NAMALWA (cell line): Measurements from ENCODE around the gene ENTPD5.

Experiments
- DNase-seq: peaks from one replicate; pipeline ENCODE4 v3.0.0-alpha.2; 2015; ENCODE audit warnings: low spot score

Gene ENTPD5, protein sequence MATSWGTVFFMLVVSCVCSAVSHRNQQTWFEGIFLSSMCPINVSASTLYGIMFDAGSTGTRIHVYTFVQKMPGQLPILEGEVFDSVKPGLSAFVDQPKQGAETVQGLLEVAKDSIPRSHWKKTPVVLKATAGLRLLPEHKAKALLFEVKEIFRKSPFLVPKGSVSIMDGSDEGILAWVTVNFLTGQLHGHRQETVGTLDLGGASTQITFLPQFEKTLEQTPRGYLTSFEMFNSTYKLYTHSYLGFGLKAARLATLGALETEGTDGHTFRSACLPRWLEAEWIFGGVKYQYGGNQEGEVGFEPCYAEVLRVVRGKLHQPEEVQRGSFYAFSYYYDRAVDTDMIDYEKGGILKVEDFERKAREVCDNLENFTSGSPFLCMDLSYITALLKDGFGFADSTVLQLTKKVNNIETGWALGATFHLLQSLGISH

DNA sequence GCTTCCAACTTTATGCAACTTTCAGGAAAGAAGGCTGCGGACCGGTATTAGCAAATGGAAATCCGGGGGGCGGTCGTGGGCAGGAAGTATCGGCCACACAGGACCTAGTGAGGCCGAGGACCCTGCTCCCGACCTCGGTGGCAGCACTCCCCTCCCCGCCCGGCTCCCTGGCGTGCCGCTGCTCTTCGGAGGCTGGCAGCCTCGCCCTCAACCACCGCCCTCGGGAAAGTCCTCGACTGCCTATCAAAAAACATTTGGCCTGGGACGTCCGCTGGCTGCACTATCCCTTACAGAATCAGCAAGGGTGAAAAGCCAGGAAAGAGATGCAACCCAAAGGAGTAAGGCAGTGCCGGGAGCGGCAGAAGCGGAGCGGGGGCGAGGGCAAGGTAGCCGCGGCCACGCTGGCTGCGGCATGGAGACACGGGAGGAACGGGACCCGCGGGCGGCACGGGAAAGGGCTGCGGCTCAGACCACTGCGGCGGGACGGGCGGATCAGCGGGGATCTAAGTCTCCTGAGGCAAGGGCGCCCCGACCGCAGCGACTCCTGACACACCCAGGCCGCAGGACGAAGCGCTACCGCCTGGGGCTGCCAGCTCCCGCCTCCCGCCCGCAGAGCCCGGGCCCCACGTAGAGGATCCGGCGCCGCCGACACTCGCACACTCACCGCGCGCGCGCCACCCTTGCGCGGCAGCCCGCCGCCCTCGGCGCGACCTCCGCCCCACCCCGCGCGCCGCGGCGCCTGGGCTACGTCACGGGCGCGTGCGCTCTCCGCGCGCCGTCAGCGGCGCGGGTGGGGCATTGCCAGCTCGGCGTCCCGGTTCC, at the start of gene ENTPD5, which contains the start of gene BBOF1:
TSS of gene ENTPD5 (minus strand) at position 703 of the 822 bp plus-strand sequence. CDS start 31,186 bp downstream, outside the sequence.
TSS of gene BBOF1 (plus strand) at position 764 of the 822 bp plus-strand sequence. CDS start 130 bp downstream, outside the sequence.
- DNase-seq, result peak; percentile 69

GRCh38 chr14:74065746-74066575, 46.9 kb upstream of the ENTPD5 start:
- no peak for DNase-seq

- no peak for DNase-seq
Measured at GRCh38 chr14:74064883-74065282, 45.8 kb upstream of the ENTPD5 start.

DNA sequence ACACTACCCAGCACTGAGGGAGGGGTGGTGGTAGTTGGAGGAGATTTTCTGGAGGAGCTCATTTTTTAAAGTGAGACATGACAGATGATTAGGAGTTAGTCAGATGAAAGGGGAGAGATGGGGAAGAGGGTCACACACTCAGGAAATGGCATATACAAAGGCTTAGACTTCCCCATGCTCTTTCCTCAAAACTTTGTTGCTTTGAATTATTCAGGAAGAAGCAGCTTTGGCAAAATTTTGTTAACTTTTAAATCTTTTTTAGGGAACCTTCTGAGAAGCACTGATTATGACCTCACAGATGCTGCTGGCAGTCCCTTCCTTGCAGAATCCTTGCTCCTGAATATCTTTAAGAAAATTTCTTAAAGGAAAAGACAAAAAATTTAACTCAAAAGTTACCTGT, 45.3 kb upstream of the ENTPD5 start:
- no peak for DNase-seq

DNA sequence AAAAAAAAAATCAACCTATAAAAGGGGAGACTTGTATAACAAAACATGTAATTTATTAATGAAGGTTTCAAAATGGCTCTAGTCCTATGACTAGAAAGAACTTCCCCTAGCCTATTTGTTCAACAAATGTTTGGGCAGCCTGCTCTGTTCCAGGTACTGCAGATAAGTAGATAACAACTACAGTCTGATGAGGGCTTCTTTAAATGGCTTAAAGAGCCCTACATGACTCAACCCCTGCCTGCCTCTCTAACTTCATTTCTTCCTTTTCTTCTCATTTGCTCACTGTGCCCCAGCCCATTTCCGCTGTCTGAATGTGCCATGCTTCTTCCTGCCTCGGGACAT, 43.7 kb upstream of the ENTPD5 start:
- no peak for DNase-seq

DNA sequence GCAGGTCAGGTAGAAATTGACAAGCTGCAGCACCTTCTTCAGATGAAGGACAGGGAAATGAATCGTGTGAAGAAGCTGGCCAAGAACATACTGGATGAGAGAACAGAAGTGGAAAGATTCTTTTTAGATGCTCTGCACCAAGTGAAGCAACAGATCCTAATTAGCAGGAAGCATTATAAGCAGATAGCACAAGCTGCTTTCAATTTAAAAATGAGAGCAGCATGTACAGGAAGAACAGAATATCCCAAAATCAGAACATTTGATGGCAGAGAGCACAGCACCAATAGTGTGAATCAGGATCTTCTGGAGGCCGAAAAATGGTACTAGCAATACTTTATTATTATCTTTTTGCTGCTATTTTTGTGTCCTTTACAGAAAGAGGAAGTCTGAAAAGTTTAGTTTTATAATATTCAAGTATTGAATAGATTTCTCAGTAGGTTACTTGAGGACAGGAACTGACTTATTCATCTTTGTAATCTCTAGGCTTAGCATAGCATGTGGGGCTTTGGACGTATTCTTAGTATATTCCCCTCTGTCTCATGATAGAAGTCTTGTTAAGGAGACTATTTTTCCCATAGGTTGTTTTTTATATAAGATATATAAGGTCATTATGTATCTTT, 30.9 kb upstream of the ENTPD5 start:
- no peak for DNase-seq

GRCh38 chr14:74048281-74048680, 29.2 kb upstream of the ENTPD5 start:
- no peak for DNase-seq

- DNase-seq, result no peak
Measured at GRCh38 chr14:74045522-74045921, 26.4 kb upstream of the ENTPD5 start.

GRCh38 chr14:74042296-74042695, 23.2 kb upstream of the ENTPD5 start:
- no peak for DNase-seq

GRCh38 chr14:74038020-74038859, 19.2 kb upstream of the ENTPD5 start:
- DNase-seq, result peak; percentile 69

GRCh38 chr14:74035556-74035955, 16.5 kb upstream of the ENTPD5 start:
- no peak for DNase-seq

- DNase-seq, result no peak
Measured at GRCh38 chr14:74034572-74034971, 15.5 kb upstream of the ENTPD5 start.

GRCh38 chr14:74029136-74029535, 10.0 kb upstream of the ENTPD5 start:
- no peak for DNase-seq

DNA sequence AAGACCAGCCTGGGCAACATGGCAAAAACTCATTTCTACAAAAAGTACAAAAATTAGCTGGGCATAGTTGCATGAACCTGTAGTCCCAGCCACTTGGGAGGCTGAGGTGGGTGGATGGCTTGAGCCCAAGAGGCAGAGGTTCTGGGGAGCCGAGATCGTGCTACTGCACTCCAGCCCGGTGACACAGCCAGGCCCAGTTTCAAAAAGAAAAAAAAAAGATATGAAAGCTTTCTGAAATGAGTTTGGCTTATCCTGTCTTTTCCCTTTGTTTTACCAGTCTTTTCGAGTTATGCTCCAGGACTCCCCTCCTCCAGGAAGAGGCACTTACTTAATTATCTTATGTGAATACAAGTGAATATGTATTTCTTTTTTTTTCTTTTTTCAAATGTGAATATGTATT, 3.3 kb upstream of the ENTPD5 start:
- no peak for DNase-seq

DNA sequence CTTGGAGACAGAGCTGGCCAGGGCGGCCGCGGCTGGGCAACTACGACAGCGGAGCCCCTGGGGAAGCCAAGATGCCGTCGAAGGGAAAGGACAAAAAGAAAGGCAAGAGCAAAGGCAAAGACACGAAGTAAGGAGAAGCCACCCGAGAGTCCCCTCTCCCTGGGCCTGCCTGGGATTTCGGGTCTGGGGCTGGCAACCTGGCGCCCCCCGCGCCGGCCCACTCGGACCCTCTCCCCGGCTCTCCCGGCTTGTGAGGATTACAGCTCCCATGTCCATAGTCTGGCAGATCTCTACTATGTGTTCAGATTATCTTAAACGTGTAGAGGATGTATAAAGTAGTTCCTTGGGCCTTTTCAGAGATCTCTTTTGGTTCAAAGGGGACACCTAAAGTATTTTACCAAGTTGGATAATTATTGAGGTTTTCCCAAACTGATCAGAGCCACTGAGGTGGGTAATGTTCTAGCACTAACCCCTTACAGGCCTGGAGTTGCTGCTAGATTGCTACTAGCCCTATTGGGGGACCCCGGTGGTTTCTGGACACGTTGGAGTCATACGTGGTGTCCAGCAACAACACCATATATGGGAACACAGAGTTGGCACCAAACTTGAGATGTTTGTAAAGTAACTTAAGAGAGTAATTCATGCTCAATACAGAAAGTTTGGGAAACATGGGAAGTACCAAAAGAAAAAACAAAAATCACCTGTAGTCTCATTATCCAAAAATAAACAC, 485 bp upstream of the ENTPD5 start:
- DNase-seq, result no peak

- DNase-seq, result peak; percentile 24
Measured at GRCh38 chr14:74018174-74018585, 908 bp downstream of the ENTPD5 start.

GRCh38 chr14:74015963-74016362, 3.1 kb downstream of the ENTPD5 start:
- DNase-seq, result no peak

DNA sequence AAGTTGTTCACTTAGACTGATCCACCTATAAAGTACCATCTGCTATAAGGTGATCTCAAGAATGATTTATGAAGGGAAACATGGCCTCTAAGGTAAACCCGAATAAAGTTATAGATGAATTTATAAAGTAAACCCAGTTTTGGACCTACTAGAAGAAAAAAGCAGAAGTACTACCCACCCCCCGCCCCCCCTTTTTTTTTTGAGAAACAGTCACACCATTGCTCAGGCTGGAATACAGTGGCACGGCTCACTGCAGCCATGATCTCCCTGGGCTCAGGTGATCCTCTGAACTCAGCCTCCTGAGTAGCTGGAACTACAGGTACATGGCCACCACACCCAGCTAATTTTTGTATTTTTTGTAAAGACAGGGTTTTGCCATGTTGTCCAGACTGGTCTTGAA, 3.9 kb downstream of the ENTPD5 start:
- DNase-seq, result no peak

GRCh38 chr14:74014299-74014698, 4.8 kb downstream of the ENTPD5 start:
- DNase-seq, result no peak

- DNase-seq, result no peak
Measured at GRCh38 chr14:74008843-74009499, 10.1 kb downstream of the ENTPD5 start.
